Measurements from ENCODE around the gene NSUN4.
"Not testable (repeated sequence)": the region's sequence is repeated elsewhere in the genome, so short reads cannot be mapped to it uniquely, and the experiment has no call there.

NSUN4 gene

GRCh38 chr1:46340404-46341221 is at the start of gene NSUN4:
Gene NSUN4 (plus strand): TSS chr1:46340807. CDS start chr1:46340827, 20 bp downstream.
- peak; percentile 88 for DNase-seq (ENCODE audit: low spot score)

GRCh38 chr1:46295306-46295705 is 45.3 kb upstream of the NSUN4 start:
- DNase-seq (ENCODE audit: low spot score): no peak

- DNase-seq (ENCODE audit: low spot score): no peak
Measured at GRCh38 chr1:46298387-46298786, 42.2 kb upstream of the NSUN4 start.

- DNase-seq (ENCODE audit: low spot score): no peak
Measured at GRCh38 chr1:46300673-46301405, 39.8 kb upstream of the NSUN4 start.

GRCh38 chr1:46301406-46301807 is 39.2 kb upstream of the NSUN4 start:
- no peak for DNase-seq (ENCODE audit: low spot score)

GRCh38 chr1:46301808-46302640 is 38.6 kb upstream of the NSUN4 start:
- peak; percentile 73 for DNase-seq (ENCODE audit: low spot score)

GRCh38 chr1:46302641-46303037 is 38.0 kb upstream of the NSUN4 start:
- DNase-seq (ENCODE audit: low spot score): peak; percentile 56

- peak; percentile 88 for DNase-seq (ENCODE audit: low spot score)
Measured at GRCh38 chr1:46303038-46303871, 37.4 kb upstream of the NSUN4 start, which contains the start of the genes LRRC41 and UQCRH. Gene LRRC41 (minus strand): TSS chr1:46303616. CDS start chr1:46303322, 294 bp downstream. Gene UQCRH (plus strand): TSS chr1:46303698. CDS start chr1:46303767, 69 bp downstream.

GRCh38 chr1:46303872-46304326 is 36.7 kb upstream of the NSUN4 start:
- DNase-seq (ENCODE audit: low spot score): no peak

- DNase-seq (ENCODE audit: low spot score): no peak
Measured at GRCh38 chr1:46306159-46306530, 34.5 kb upstream of the NSUN4 start.

- no peak for DNase-seq (ENCODE audit: low spot score)
Measured at GRCh38 chr1:46309401-46310159, 31.0 kb upstream of the NSUN4 start.

GRCh38 chr1:46310321-46310720 is 30.3 kb upstream of the NSUN4 start:
- DNase-seq (ENCODE audit: low spot score): no peak

GRCh38 chr1:46315669-46316403 is 24.8 kb upstream of the NSUN4 start:
- no peak for DNase-seq (ENCODE audit: low spot score)

- DNase-seq (ENCODE audit: low spot score): no peak
Measured at GRCh38 chr1:46317323-46317722, 23.3 kb upstream of the NSUN4 start.

- not testable (repeated sequence) for DNase-seq (ENCODE audit: low spot score)
Measured at GRCh38 chr1:46319301-46319700, 21.3 kb upstream of the NSUN4 start.

- not testable (repeated sequence) for DNase-seq (ENCODE audit: low spot score)
Measured at GRCh38 chr1:46319960-46320914, 20.4 kb upstream of the NSUN4 start.

GRCh38 chr1:46322191-46322590 is 18.4 kb upstream of the NSUN4 start:
- not testable (repeated sequence) for DNase-seq (ENCODE audit: low spot score)

GRCh38 chr1:46325285-46326076 is 15.1 kb upstream of the NSUN4 start:
- not testable (repeated sequence) for DNase-seq (ENCODE audit: low spot score)
